Putamen (tissue), 1 donor: Measurements from ENCODE around the gene CIT.

ENCODE experiments used
- DNase-seq: peaks from one replicate; pipeline ENCODE4 v3.0.0-alpha.2; 2016; ENCODE audit warnings: low spot score

The CIT gene

DNA sequence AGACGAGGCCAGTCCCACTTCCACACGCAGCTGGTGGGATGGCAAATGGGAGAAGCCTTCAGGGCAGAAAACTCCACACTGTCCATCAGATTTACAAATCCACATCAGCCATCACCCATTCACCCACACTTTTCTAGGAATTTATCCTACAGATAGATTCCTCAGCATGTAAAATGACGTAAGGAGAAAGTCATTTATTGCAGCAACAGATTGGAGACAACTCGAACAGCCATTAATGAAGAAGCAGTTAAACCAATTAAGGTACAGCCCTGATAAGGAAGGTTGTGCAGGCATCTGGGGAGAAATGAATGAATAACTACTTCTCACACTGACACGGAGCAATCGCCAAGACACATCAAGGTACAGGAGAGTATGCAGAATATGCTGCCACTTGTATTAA lies 183.0 kb downstream of the CIT start:
- DNase-seq: no peak

DNA sequence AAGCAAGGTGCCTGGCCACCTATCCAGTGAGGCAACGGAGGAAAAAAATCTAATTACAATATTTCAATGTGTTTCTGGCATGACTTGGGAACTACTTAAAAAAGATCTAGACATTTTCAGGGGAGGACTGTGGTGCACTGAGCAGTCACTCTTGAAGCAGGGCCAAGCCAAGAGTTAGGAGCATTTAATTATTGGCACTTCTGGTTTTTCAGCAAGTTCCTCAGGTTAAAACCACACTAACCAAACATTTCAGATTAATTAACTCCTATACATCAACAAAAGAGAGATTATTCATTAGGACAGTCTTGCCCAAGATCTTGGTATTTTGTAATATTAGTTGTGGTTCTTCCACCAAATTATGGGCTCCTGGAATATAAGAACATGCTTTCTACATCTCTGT lies 183.6 kb downstream of the CIT start:
- no peak for DNase-seq

DNA sequence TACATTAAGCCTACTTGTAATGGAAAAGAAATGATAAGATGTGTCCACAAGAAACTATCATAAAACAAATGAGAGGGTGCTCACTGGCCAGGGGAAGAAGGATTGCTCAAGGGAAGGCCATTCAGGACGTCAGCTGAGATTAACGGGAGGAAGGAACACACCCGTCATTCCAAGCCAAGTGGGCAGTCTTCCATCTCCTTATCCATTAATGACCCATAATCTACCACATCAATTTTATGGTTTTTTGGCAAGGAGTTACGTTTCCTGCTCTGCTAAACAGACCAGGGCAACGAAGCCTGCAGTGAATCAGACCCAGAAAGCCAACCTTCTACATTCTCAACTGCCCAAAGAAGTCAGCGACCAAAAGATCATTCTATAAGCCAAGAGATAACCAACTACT lies 184.1 kb downstream of the CIT start:
- DNase-seq: no peak

- no peak for DNase-seq
Observed at GRCh38 chr12:119692410-119692809, 184.7 kb downstream of the CIT start.

DNA sequence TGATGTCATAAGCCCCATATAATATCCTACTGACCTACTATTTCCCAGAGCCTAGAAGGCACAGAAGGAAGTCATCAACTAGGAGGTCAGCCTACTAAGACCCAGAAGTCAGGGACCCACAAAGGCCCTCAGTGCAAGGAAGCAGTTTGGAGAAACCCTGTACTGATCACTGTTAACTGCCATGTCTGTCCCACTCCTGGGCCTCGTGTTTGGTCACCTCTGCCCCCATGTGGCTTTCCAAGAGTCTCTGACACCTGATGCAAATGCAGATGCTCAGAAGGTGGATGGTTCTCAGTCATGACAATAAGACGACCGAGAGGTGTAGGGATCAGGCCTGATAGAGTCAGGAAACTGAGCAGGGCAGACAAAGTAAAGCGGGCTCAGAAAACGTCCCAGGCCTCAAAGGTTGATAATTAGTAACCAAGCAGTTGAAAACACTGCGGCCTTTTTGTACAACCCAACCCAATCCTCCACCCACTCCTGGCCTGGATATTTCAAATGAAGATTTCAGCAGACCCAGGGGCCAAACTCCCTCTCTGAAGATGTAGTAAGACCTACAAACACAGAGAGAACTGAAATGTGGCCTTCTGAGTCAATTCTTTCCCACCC lies 185.8 kb downstream of the CIT start:
- no peak for DNase-seq

GRCh38 chr12:119689935-119690500 lies 187.1 kb downstream of the CIT start:
- DNase-seq: no peak

DNA sequence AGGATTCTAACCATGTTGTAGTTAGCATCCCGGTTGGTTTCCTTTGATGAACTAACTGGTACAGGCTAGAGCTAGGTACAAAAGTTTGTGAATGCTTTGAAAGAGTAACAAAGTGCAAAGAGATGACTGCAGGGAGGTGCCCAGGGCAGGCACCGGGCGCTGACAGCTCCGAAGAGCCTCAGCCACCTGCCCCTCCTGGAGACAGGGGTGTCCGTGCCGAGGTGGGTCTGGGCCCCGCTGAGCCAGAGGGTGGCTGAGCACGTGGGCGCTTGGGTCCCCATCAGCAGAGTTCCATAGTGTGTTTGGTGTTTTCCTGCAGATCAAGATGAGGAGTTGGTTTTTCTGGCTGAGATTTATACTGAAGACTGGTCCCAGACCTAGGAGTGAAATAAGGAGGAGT lies 189.2 kb downstream of the CIT start:
- DNase-seq: no peak

DNA sequence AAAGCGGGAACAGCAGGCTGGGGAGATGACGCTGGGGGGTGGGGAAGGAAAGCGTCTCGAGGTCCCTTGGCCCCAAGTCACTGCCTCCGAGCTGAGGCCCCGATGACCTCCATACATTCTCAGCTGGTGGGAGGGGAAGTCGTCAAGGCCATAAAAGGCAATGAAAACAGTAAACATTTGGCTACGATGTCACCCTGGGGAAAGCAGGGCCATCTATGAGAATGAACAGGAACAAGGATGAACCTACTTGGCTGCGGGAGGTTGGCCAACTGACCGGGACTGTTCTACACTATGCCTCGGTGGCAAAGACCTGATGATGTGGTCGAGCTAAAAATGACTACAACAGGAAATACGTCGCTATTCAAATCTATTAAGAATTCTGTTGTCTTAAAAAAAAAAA lies 189.7 kb downstream of the CIT start:
- DNase-seq: no peak

GRCh38 chr12:119686776-119687175 lies 190.3 kb downstream of the CIT start:
- no peak for DNase-seq

- DNase-seq: no peak
Observed at GRCh38 chr12:119686355-119686754, 190.8 kb downstream of the CIT start.

DNA sequence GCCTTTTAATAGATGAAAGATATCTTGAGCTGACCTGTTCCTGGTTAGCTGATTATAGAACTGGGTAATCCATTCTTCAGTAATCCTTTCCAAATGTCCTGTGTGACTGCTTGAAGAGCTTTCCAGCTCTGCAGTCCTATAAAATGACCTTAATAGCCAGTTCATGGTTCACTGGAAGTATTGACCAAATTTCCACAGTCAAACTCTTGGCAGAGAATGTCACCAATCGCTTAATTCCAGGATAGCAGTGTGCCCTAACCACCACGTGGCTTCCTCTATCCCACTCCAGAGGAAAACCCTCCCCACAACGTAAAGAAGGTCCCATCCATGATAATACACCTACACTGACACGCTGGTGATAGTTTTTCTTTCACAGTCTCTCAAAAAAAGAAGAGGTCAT lies 191.7 kb downstream of the CIT start:
- no peak for DNase-seq

- no peak for DNase-seq
Observed at GRCh38 chr12:119684711-119685369, 192.3 kb downstream of the CIT start.

DNA sequence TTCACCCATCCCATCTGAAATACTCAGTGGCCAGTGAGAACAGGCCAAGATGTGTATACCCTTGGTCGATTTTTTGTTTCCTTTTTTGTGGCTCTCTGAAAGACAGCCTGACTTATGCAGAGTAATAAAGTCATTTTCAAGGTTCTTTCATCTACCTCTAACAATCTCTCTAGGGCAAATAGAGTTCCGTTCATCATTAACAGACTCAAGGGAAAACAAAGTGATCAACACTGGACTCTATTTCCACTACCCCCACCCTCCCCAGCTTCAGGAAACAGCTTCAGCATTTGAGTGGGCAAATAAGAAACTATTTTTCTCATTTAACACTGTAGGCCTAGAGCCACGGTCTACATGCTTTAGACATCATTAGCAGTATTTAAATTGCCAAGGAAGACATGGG lies 193.3 kb downstream of the CIT start:
- no peak for DNase-seq

DNA sequence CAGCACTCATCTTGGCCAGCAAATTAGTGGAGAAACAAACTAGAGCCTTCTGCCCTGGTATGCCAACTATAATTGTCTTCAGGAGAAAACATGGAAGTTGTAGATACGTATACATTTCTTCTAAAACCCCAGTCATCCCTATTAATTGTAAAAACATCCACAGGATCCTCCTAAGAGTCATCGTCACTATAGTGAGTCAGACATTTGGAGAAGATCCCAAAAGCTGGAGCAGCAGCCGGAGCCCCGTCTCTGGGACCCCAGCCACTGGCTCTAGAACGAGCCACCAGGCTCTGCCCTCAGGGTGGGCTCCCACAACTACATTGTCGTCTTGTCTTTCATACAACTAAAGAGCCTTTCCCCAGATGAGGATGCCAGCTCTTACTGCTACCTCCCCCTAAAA lies 193.7 kb downstream of the CIT start:
- no peak for DNase-seq

- no peak for DNase-seq
Observed at GRCh38 chr12:119682639-119683252, 194.4 kb downstream of the CIT start.

- no peak for DNase-seq
Observed at GRCh38 chr12:119681728-119682638, 195.1 kb downstream of the CIT start.

DNA sequence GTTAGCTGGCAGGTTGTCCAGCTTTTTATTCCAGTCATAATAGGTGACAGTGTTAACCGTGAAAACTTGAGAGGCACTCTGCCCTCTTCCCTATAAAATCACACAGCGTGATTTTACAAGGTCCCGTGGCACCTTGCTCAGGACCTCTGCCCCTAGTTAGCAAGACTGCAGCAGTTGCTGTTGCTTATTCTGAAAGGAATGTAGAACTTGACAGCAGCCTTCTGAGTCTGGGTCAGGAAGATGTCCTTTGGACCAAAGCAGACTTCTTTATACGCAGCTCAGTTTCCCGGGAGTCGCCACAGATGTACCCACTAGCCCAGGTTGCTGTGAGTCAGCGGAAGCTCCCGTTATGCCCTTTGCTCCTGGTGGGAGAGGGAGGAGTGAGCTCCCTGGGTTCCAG lies 196.0 kb downstream of the CIT start:
- no peak for DNase-seq

DNA sequence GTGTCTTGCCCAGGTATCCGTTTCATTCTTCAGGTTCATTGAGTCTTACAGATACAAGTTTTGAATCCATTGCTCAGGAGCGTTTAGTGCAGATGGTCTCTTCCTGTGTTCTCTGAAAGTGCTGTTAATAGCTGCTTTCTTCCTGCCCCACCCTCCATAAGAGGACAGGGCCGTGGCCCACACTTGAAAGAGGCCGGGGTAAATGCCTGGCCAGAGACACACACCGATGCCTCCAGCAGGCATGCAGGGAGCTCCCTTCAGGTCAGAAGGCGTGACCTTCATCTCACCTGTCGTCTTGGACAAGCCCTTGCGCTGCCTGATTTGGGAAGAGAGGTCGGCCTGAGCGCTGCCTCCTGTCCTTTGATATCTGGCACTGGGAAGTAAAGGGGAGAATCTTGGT lies 197.6 kb downstream of the CIT start:
- no peak for DNase-seq

DNA sequence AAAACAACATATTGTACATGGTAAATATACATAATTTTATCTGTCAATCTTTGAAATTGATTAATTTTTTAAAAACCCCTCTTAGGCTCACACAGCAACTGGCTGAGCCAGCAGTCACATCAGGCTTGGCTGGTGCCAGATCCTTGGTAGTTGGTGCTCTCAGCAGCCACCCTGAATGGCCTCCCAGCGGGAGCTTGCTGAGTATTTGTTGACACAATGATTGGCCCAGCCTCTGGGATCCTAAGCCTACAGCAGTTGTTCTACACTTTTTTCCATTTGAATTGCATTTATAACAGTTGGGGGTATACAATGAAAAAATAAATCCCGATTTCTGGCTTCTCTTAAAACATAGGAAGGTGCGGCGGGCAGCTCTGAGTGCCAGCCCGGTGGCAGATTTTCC lies 198.0 kb downstream of the CIT start:
- DNase-seq: no peak

DNA sequence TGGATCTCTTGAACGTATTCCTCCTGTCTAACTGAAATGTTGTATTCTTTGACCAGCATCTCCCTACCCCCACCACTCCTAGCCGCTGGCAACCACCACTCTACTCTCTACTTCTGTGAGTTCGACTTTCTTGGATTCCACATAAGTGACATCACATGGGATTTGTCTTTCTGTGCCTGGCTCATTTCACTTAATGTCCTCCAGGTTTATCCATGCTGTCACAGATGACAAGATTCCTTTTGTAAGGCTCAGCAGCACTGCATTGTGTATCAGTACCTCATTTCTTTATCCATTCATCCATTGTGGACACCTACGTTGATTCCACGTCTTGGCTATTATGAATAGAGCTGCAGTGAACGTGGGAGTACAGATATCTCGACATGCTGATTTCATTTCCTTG lies 198.7 kb downstream of the CIT start:
- no peak for DNase-seq

DNA sequence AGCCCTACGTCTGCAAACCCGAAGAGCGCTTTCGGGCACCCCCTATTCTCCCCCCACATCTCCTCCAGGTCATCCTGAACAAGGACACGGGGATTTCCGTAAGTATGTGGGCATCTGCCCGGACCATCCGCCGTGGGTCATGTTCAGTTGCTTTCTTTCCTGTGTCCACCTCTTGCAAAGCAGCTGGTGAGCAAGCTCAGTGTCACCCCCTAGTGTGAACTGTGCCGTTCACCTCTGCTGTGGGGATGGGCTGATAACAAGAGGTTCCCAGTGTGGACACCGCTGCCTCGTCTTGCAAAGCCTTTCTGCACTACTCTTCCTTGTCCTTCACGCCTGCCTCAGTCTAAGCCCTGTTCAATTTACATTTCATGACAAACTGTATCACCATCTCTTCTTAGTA lies 200.5 kb downstream of the CIT start:
- no peak for DNase-seq

DNA sequence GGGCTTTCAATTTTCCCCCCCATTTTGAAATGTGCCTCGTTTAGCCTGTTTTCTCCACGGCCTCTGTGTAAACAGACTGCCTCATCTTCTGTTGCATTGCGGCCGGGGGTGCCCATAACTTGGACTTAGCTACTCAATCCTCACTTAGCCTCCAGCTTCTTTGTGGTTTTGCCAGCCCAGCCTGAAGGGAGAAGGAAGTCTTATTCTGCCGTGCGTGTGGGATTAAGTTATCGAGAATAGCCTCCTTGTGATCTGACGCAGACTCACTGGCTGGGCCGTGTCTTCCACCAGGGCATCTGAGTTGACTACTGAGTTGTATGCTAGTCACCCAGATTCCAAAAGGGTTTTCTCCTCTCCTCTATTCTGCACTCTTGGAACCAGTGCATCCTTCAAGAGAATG lies 201.1 kb downstream of the CIT start:
- DNase-seq: no peak
